NB4 (cell line): ENCODE results near the gene PCNX4.

Source experiments
- POLR2A ChIP-seq: IDR thresholded peaks from 2 replicates; pipeline ENCODE4 v1.6.1; 2011; ENCODE audit warnings: mild to moderate bottlenecking; ENCODE audit not compliant: insufficient read length; ENCODE audit errors: extremely low read depth
- TF ChIP-seq, protein P1 (sequence below): IDR thresholded peaks from one replicate; pipeline ENCODE4 v1.5.1; 2012; ENCODE audit warnings: low read depth, low read length

- no peak for TF ChIP-seq POLR2A
- TF ChIP-seq, protein P1, sequence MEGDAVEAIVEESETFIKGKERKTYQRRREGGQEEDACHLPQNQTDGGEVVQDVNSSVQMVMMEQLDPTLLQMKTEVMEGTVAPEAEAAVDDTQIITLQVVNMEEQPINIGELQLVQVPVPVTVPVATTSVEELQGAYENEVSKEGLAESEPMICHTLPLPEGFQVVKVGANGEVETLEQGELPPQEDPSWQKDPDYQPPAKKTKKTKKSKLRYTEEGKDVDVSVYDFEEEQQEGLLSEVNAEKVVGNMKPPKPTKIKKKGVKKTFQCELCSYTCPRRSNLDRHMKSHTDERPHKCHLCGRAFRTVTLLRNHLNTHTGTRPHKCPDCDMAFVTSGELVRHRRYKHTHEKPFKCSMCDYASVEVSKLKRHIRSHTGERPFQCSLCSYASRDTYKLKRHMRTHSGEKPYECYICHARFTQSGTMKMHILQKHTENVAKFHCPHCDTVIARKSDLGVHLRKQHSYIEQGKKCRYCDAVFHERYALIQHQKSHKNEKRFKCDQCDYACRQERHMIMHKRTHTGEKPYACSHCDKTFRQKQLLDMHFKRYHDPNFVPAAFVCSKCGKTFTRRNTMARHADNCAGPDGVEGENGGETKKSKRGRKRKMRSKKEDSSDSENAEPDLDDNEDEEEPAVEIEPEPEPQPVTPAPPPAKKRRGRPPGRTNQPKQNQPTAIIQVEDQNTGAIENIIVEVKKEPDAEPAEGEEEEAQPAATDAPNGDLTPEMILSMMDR, result no peak
These were observed 123.4 kb downstream of the PCNX4 start for GRCh38 chr14:60215127-60215444.
